ENCODE measurements around the gene MSANTD7. TPM values are rescaled to one million over a fixed set of nuclear protein-coding genes. Genes with fewer than 3 reads are reported as not detected.

The MSANTD7 gene
- total and polyA plus RNA-seq, 7 experiments from 2014 or later: 7.6 to 31.4 (median 17.2) TPM

- DNase-seq (no peak), ATAC-seq (no peak)
- H3K27ac ChIP-seq (ENCODE audit: low read depth, low read length): no peak overlapping the region
- no peaks in the 10 kb centered on the region for H3K36me3 ChIP-seq (ENCODE audit: control insufficient read depth in 2 of 3, insufficient read depth in 3 of 3, low read length in 3 of 3)
- H3K27me3 ChIP-seq (ENCODE audit: control insufficient read depth in 2 of 2, insufficient read depth in 2 of 2, low read length in 2 of 2): no peaks in the 10 kb centered on the region
- no peak overlapping the region for H3K4me3 ChIP-seq (ENCODE audit: low read length)
- Mint-ChIP-seq H3K4me1 (peaks cover 0 to 14% (median 3%) of the 10 kb centered on the region in 7 donors), H3K27me3 (peaks cover 0 to 10% (median 0%) of the 10 kb centered on the region in 5 donors), H3K9me3 (no peaks in the 10 kb centered on the region), H3K36me3 (peaks cover 0 to 2% (median 0%) of the 10 kb centered on the region in 5 donors), H3K4me3 (no peak overlapping the region), H3K27ac (no peak overlapping the region)
- ChIA-PET CTCF (interaction anchor here (0.6 to 3.0 kb wide), 10 partner anchors 155 to 322 kb away, joined by 3 to 24 read pairs (median 4); no protein-coding TSS in a partner anchor), POLR2A (interaction anchor here (0.5 to 1.2 kb wide), 4 partner anchors 15 to 273 kb away, joined by 3 to 4 read pairs (median 4); partner anchors contain the start of gene MEIG1)
- H3K4me1 ChIP-seq (ENCODE audit: control insufficient read depth in 2 of 2, insufficient read depth in 2 of 2, low read length in 2 of 2): no peaks in the 10 kb centered on the region
- H3K9me3 ChIP-seq (ENCODE audit: control insufficient read depth in 2 of 3, low read length in 3 of 3): no peaks in the 10 kb centered on the region
- intact Hi-C loops (cut with micrococcal nuclease): loop anchor here (2.0 to 5.0 kb wide), 4 partner anchors 175 to 1035 kb away; no protein-coding TSS in a partner anchor
Measured at GRCh38 chr10:14821635-14822375, 16.3 kb upstream of the MSANTD7 start.

- no peaks in the 10 kb centered on the region for H3K4me1 ChIP-seq (ENCODE audit: control insufficient read depth in 2 of 2, insufficient read depth in 2 of 2, low read length in 2 of 2)
- intact Hi-C loops (cut with micrococcal nuclease): loop anchor here (1.0 to 5.0 kb wide), 8 partner anchors 176 to 1036 kb away; no protein-coding TSS in a partner anchor
- ChIA-PET POLR2A (interaction anchor here (0.6 to 1.2 kb wide), 5 partner anchors 13 to 622 kb away, joined by 3 to 4 read pairs (median 3); no protein-coding TSS in a partner anchor), CTCF (interaction anchor here (0.6 to 3.0 kb wide), 17 partner anchors 14 to 332 kb away, joined by 3 to 24 read pairs (median 4); no protein-coding TSS in a partner anchor)
- ATAC-seq (peak; percentile 64), DNase-seq (peak in 6 of 9 donors; percentile 14 to 54 (median 38))
- Mint-ChIP-seq H3K27ac (peak overlapping the region in 4 of 9 donors; percentile 5 to 14 (median 10)), H3K9me3 (no peaks in the 10 kb centered on the region), H3K27me3 (peaks cover 0 to 10% (median 0%) of the 10 kb centered on the region in 5 donors), H3K4me1 (peaks cover 0 to 15% (median 3%) of the 10 kb centered on the region in 7 donors), H3K36me3 (peaks cover 0 to 2% (median 0%) of the 10 kb centered on the region in 5 donors), H3K4me3 (no peak overlapping the region)
- no peaks in the 10 kb centered on the region for H3K9me3 ChIP-seq (ENCODE audit: control insufficient read depth in 2 of 3, low read length in 3 of 3)
- no peak overlapping the region for H3K4me3 ChIP-seq (ENCODE audit: low read length)
- no peak overlapping the region for H3K27ac ChIP-seq (ENCODE audit: low read depth, low read length)
- H3K36me3 ChIP-seq (ENCODE audit: control insufficient read depth in 2 of 3, insufficient read depth in 3 of 3, low read length in 3 of 3): no peaks in the 10 kb centered on the region
- no peaks in the 10 kb centered on the region for H3K27me3 ChIP-seq (ENCODE audit: control insufficient read depth in 2 of 2, insufficient read depth in 2 of 2, low read length in 2 of 2)
Measured at GRCh38 chr10:14822879-14823755, 15.0 kb upstream of the MSANTD7 start.

GRCh38 chr10:14823966-14824365 lies 14.1 kb upstream of the MSANTD7 start:
- Histone ChIP-seq H3K9me3 (ENCODE audit: control insufficient read depth in 2 of 3, low read length in 3 of 3) (no peaks in the 10 kb centered on the region), H3K27ac (ENCODE audit: low read depth, low read length) (no peak overlapping the region), H3K4me3 (ENCODE audit: low read length) (no peak overlapping the region), H3K36me3 (ENCODE audit: control insufficient read depth in 2 of 3, insufficient read depth in 3 of 3, low read length in 3 of 3) (no peaks in the 10 kb centered on the region), H3K27me3 (ENCODE audit: control insufficient read depth in 2 of 2, insufficient read depth in 2 of 2, low read length in 2 of 2) (no peaks in the 10 kb centered on the region), H3K4me1 (ENCODE audit: control insufficient read depth in 2 of 2, insufficient read depth in 2 of 2, low read length in 2 of 2) (no peaks in the 10 kb centered on the region)
- peaks cover 0 to 2% (median 0%) of the 10 kb centered on the region in 5 donors for H3K36me3 Mint-ChIP-seq
- no peak overlapping the region for H3K27ac Mint-ChIP-seq
- DNase-seq: no peak
- intact Hi-C loops (cut with micrococcal nuclease): loop anchor here (1.0 to 5.0 kb wide), 8 partner anchors 177 to 1037 kb away; no protein-coding TSS in a partner anchor
- ChIA-PET CTCF (interaction anchor here (0.7 to 3.0 kb wide), 8 partner anchors 13 to 333 kb away, joined by 3 to 24 read pairs (median 4); no protein-coding TSS in a partner anchor), POLR2A (interaction anchor here (0.6 kb wide), 1 partner anchor 273 kb away, joined by 3 read pairs; no protein-coding TSS in a partner anchor)
- H3K4me3 Mint-ChIP-seq: no peak overlapping the region
- H3K9me3 Mint-ChIP-seq: no peaks in the 10 kb centered on the region
- no peak for ATAC-seq
- H3K4me1 Mint-ChIP-seq: peaks cover 0 to 15% (median 3%) of the 10 kb centered on the region in 7 donors
- H3K27me3 Mint-ChIP-seq: peaks cover 0 to 10% (median 0%) of the 10 kb centered on the region in 5 donors

DNA sequence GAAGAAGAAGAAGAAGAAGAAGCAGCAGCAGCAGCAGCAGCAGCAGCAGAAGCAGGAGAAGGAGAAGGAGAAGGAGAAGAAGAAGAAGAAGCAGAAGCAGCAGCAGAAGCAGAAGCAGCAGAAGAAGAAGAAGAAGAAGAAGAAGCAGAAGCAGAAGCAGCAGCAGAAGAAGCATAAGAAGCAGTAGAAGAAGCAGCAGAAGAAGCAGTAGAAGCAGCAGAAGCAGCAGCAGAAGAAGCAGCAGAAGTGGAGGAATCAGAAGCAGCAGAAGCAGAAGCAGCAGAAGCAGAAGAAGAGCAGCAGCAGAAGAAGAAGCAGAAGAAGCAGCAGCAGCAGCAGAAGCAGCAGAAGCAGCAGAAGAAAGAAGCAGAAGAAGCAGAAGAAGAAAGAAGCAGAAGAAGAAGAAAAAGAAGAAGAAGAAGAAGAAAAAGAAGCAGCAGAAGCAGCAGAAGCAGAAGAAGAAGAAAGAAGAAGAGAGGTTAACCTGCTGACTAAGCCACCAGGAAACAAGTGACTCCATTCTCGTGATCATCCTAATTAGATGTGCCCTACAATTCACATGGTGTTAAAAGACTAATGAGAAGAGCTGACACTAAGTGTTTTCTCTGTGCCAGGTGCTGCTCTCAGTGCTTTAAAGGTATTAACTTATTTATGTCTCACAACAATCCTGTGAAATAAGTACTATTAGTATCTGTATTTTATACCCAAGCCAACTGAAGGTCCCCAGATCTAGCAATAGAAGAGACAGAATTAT lies 11.9 kb upstream of the MSANTD7 start:
- Mint-ChIP-seq H3K4me3 (no peak overlapping the region), H3K27me3 (peaks cover 0 to 10% (median 0%) of the 10 kb centered on the region in 5 donors), H3K27ac (peak overlapping the region in 2 of 9 donors; percentile 5 to 22), H3K9me3 (no peaks in the 10 kb centered on the region), H3K4me1 (peaks cover 0 to 12% (median 3%) of the 10 kb centered on the region in 7 donors), H3K36me3 (no peaks in the 10 kb centered on the region)
- Histone ChIP-seq H3K27me3 (ENCODE audit: control insufficient read depth in 2 of 2, insufficient read depth in 2 of 2, low read length in 2 of 2) (no peaks in the 10 kb centered on the region), H3K4me3 (ENCODE audit: low read length) (no peak overlapping the region), H3K36me3 (ENCODE audit: control insufficient read depth in 2 of 3, insufficient read depth in 3 of 3, low read length in 3 of 3) (no peaks in the 10 kb centered on the region), H3K4me1 (ENCODE audit: control insufficient read depth in 2 of 2, insufficient read depth in 2 of 2, low read length in 2 of 2) (no peaks in the 10 kb centered on the region), H3K9me3 (ENCODE audit: control insufficient read depth in 2 of 3, low read length in 3 of 3) (no peaks in the 10 kb centered on the region), H3K27ac (ENCODE audit: low read depth, low read length) (no peak overlapping the region)
- DNase-seq (no peak), ATAC-seq (no peak)
- POLR2A ChIA-PET: no interaction called here
- intact Hi-C loops (cut with micrococcal nuclease): no loop called here
- CTCF ChIA-PET: no interaction called here

- Mint-ChIP-seq H3K4me3 (no peak overlapping the region), H3K9me3 (no peaks in the 10 kb centered on the region), H3K27ac (no peak overlapping the region), H3K4me1 (peaks cover 7 to 23% (median 14%) of the 10 kb centered on the region in 7 donors), H3K27me3 (no peaks in the 10 kb centered on the region), H3K36me3 (peaks cover 0 to 18% (median 5%) of the 10 kb centered on the region in 5 donors)
- ChIA-PET CTCF (no interaction called here), POLR2A (interaction anchor here (0.6 kb wide), 1 partner anchor 218 kb away, joined by 3 read pairs; no protein-coding TSS in a partner anchor)
- Histone ChIP-seq H3K27ac (ENCODE audit: low read depth, low read length) (no peak overlapping the region), H3K4me3 (ENCODE audit: low read length) (no peak overlapping the region), H3K4me1 (ENCODE audit: control insufficient read depth in 2 of 2, insufficient read depth in 2 of 2, low read length in 2 of 2) (peaks cover 8 to 9% of the 10 kb centered on the region in 2 donors), H3K9me3 (ENCODE audit: control insufficient read depth in 2 of 3, low read length in 3 of 3) (no peaks in the 10 kb centered on the region), H3K27me3 (ENCODE audit: control insufficient read depth in 2 of 2, insufficient read depth in 2 of 2, low read length in 2 of 2) (no peaks in the 10 kb centered on the region), H3K36me3 (ENCODE audit: control insufficient read depth in 2 of 3, insufficient read depth in 3 of 3, low read length in 3 of 3) (peaks cover 0 to 4% (median 0%) of the 10 kb centered on the region in 3 experiments)
- no peak for ATAC-seq
- intact Hi-C loops (cut with micrococcal nuclease): no loop called here
- no peak for DNase-seq
Measured at GRCh38 chr10:14833106-14833505, 5.0 kb upstream of the MSANTD7 start.
